K562 (cell line): ENCODE measurements around the gene RPTOR. TPM values are rescaled to one million over a fixed set of nuclear protein-coding genes. Genes with fewer than 3 reads are reported as not detected.

Experiments used
- CBX5 ChIP-seq: IDR thresholded peaks from 2 replicates; pipeline ENCODE4 v1.6.1; 2014; ENCODE audit warnings: low read depth, borderline replicate concordance
- CEBPB ChIP-seq: fragments of 450-650 bp; IDR thresholded peaks from 2 replicates; pipeline ENCODE4 v1.6.1; 2016; ENCODE audit warnings: missing genetic modification characterization, missing compliant biosample characterization
- CREB1 ChIP-seq, 2 experiments: sonication (generic) in 1 of 2; formaldehyde crosslinking in 1 of 2; IDR thresholded peaks; 2 replicates each; pipeline versions ENCODE4 v1.6.1 to v1.8.0; 2012 to 2022; ENCODE audit warnings: inconsistent platforms in 1 of 2, mild to moderate bottlenecking in 1 of 2, missing genetic modification reagents in 1 of 2, moderate library complexity in 1 of 2
- MIER1 ChIP-seq: fragments of 450-650 bp; IDR thresholded peaks from 2 replicates; pipeline ENCODE4 v1.6.1; 2016; ENCODE audit warnings: antibody characterized with exemption, mild to moderate bottlenecking, low read depth
- NUFIP1 ChIP-seq: fragments of 450-650 bp; IDR thresholded peaks from 2 replicates; pipeline ENCODE4 v1.6.1; 2018; ENCODE audit not compliant: partially characterized antibody
- POLR3G ChIP-seq: IDR thresholded peaks from 2 replicates; pipeline ENCODE4 v1.6.1; 2011; ENCODE audit not compliant: insufficient read length, insufficient replicate concordance; ENCODE audit errors: extremely low read depth
- POU5F1 ChIP-seq: fragments of 150-350 bp; IDR thresholded peaks from 2 replicates; pipeline ENCODE4 v1.6.1; 2014; ENCODE audit warnings: borderline replicate concordance, low read length, low read depth, mild to moderate bottlenecking; ENCODE audit not compliant: partially characterized antibody
- PTRF ChIP-seq: fragments of 450-650 bp; IDR thresholded peaks from 2 replicates; pipeline ENCODE4 v1.6.1; 2016; ENCODE audit warnings: mild to moderate bottlenecking, missing genetic modification characterization, missing compliant biosample characterization
- ZNF23 ChIP-seq: fragments of 250-450 bp; sonication (Bioruptor Pico); IDR thresholded peaks from 2 replicates; pipeline ENCODE4 v1.4.0; 2020; ENCODE audit warnings: mild to moderate bottlenecking
- ZNF274 ChIP-seq: IDR thresholded peaks from 2 replicates; pipeline ENCODE4 v1.6.1; 2011; ENCODE audit warnings: low read depth, mild to moderate bottlenecking, low read length, moderate library complexity, borderline replicate concordance
- ZNF586 ChIP-seq: fragments of 450-650 bp; formaldehyde crosslinking; conservative IDR thresholded peaks from 2 replicates; pipeline ENCODE4 v1.4.0; 2020; ENCODE audit warnings: mild to moderate bottlenecking, moderate library complexity
- polyA plus RNA-seq, 8 experiments: library from polyadenylated mRNA; depleted of rRNA in 4 of 8; stranded (reverse) in 5 of 8; unstranded in 3 of 8; fragments of >200 nt; fragmentation: Nextera tagmentation in 2 of 8; fragmentation: Illumina TruSeq in 1 of 8; extraction: Ambion mirVana in 2 of 8; extraction: Trizol in 1 of 8; gene quantifications; 2 replicates each; pipeline versions ENCODE4 v1.2.1 to v1.2.3, GENCODE V29; 2011 to 2014; ENCODE audit warnings: inconsistent platforms in 1 of 8, missing spikeins in 1 of 8
- total RNA-seq, 7 experiments: library from RNA; depleted of rRNA in 6 of 7; stranded (reverse); fragments of >200 nt in 6 of 7; fragmentation: Illumina TruSeq in 2 of 7; extraction: Trizol in 2 of 7; gene quantifications; 2 replicates each; pipeline versions ENCODE4 v1.2.1 to v1.2.3, GENCODE V29; 2011 to 2021; ENCODE audit warnings: low replicate concordance in 1 of 7
- TF ChIP-seq, protein P1 (sequence below): fragments of 450-650 bp; conservative IDR thresholded peaks from 2 replicates; pipeline ENCODE4 v1.6.1; 2016; ENCODE audit warnings: missing genetic modification characterization, low read depth, mild to moderate bottlenecking, control low read depth, missing compliant biosample characterization
- TF ChIP-seq, protein P2 (sequence below): sonication (generic); formaldehyde crosslinking; IDR thresholded peaks from 2 replicates; pipeline ENCODE4 v1.8.1; 2022; ENCODE audit warnings: missing genetic modification reagents
- TF ChIP-seq, protein P3 (sequence below): sonication (generic); formaldehyde crosslinking; IDR thresholded peaks from 2 replicates; pipeline ENCODE4 v1.8.0; 2022; ENCODE audit warnings: missing genetic modification reagents, mild to moderate bottlenecking, borderline replicate concordance

The RPTOR gene
- total and polyA plus RNA-seq, 9 of the 15 experiments (the other 6 are each of a cell fraction or from before 2014, with no cell fraction given) = 0.24 to 54.1 (median 10.2) TPM

DNA sequence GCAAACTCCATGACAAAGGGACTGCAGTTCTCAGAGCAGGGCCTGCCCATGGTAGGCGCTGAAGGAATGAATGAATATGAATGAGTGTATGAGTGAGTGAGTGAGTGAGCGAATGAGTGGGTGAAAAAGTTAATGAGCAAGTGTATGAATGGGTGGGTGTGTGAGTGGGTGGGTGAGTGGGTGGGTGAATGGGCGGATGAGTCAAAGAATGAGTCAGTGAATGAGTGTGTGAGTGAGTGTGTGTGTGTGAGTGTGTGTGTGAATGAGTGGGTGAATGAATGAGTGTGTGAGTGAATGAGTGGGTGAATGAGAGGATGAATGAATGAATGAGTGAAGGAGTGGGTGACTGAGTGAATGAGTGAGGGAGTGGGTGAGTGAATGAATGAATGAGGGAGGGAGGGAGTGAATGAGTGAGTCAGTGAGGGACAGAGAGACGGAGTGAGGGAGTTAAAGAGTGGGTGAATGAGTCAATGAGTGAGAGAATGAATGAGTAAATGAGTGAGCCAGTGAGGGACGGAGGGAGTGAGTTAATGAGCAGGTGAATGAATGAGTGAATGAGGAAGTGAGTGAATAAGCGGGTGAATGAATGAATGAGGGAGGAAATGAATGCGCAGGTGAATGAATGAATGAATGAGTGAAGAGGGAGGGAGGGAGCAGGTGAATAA lies 435.9 kb downstream of the RPTOR start (continued):
- TF ChIP-seq, protein P1, sequence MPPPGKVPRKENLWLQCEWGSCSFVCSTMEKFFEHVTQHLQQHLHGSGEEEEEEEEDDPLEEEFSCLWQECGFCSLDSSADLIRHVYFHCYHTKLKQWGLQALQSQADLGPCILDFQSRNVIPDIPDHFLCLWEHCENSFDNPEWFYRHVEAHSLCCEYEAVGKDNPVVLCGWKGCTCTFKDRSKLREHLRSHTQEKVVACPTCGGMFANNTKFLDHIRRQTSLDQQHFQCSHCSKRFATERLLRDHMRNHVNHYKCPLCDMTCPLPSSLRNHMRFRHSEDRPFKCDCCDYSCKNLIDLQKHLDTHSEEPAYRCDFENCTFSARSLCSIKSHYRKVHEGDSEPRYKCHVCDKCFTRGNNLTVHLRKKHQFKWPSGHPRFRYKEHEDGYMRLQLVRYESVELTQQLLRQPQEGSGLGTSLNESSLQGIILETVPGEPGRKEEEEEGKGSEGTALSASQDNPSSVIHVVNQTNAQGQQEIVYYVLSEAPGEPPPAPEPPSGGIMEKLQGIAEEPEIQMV (tag) = no peak
- no peak for TF ChIP-seq CEBPB
- TF ChIP-seq ZNF274 = no peak
- TF ChIP-seq, protein P2, sequence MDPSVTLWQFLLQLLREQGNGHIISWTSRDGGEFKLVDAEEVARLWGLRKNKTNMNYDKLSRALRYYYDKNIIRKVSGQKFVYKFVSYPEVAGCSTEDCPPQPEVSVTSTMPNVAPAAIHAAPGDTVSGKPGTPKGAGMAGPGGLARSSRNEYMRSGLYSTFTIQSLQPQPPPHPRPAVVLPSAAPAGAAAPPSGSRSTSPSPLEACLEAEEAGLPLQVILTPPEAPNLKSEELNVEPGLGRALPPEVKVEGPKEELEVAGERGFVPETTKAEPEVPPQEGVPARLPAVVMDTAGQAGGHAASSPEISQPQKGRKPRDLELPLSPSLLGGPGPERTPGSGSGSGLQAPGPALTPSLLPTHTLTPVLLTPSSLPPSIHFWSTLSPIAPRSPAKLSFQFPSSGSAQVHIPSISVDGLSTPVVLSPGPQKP (CRISPR knock-in tag) = no peak
- TF ChIP-seq CBX5 = no peak
- no peak for TF ChIP-seq NUFIP1
- TF ChIP-seq MIER1 = peak; percentile 71
- TF ChIP-seq, protein P3, sequence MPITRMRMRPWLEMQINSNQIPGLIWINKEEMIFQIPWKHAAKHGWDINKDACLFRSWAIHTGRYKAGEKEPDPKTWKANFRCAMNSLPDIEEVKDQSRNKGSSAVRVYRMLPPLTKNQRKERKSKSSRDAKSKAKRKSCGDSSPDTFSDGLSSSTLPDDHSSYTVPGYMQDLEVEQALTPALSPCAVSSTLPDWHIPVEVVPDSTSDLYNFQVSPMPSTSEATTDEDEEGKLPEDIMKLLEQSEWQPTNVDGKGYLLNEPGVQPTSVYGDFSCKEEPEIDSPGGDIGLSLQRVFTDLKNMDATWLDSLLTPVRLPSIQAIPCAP = no peak
- TF ChIP-seq ZNF586 = no peak
- TF ChIP-seq CREB1 (IDR thresholded peaks at IDR 0.05) = no peak
- no peak for TF ChIP-seq CREB1 (CRISPR knock-in tag; IDR thresholded peaks at IDR 0.05)
- TF ChIP-seq POLR3G = no peak
- TF ChIP-seq POU5F1 = no peak
- TF ChIP-seq PTRF (tag) = no peak
- TF ChIP-seq ZNF23 (CRISPR knock-in tag) = no peak
- TF ChIP-seq, all 486 proteins: peak for 37
